SH-SY5Y (cell line): ENCODE data around the gene TARS2.

Experiments used
- GATA2 ChIP-seq: IDR thresholded peaks from 2 replicates; pipeline ENCODE4 v1.6.1; 2011; ENCODE audit warnings: mild to moderate bottlenecking, low read depth, low read length
- GATA3 ChIP-seq: IDR thresholded peaks from 2 replicates; pipeline ENCODE4 v1.6.1; 2011; ENCODE audit warnings: low read depth, mild to moderate bottlenecking, low read length, moderate library complexity

DNA sequence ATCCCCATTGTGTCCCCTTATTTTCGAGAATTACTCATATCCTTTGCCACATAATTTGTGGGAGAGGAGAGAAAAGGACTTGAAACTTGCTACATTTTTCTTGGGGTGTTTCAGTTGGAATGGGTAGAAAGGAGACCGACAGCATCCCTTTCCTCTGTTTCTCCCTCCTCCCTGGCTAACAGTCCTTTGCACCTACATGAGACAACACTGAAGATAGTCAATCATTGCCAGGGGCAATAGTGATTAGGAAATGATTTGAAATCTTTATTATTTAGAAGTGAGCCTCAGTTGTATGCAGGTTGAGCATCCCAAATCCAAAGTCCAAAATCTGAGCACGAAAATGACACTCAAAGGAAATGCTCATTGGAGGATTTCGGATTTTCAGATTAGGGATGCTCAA, 7.8 kb upstream of the TARS2 start:
- TF ChIP-seq GATA2 (no peak), GATA3 (no peak)
